AG04450 (cell line): ENCODE results near the gene RAD1. TPM values are rescaled to one million over a fixed set of nuclear protein-coding genes. Genes with fewer than 3 reads are reported as not detected.

ENCODE experiments used
- CTCF ChIA-PET: fragments of 300-600, 350-600 bp; formaldehyde crosslinking; extraction: SDS; loops from one replicate; lab custom pipeline; 2022; ENCODE audit warnings: antibody characterized with exemption, inconsistent platforms; lab: Charles Lee
- POLR2A ChIA-PET: fragments of 350-600 bp; formaldehyde crosslinking; extraction: SDS; loops from one replicate; lab custom pipeline; 2021; ENCODE audit warnings: antibody characterized with exemption, inconsistent platforms; lab: Yijun Ruan, JAX
- DNase-seq: peaks from one replicate; pipeline ENCODE4 v3.0.0-alpha.2; 2011; ENCODE audit warnings: low read depth, low spot score
- H3K27ac ChIP-seq: one replicate; pipeline ENCODE4 v1.5.1; 2012; ENCODE audit warnings: low read depth, low read length, control low read depth
- H3K27me3 ChIP-seq: one replicate; pipeline ENCODE4 v1.6.0; 2012; ENCODE audit warnings: low read length; ENCODE audit not compliant: control insufficient read depth, insufficient read depth
- H3K4me3 ChIP-seq: 2 replicates; pipeline ENCODE4 v1.5.1; 2011; ENCODE audit warnings: mild to moderate bottlenecking, low read depth, low read length, control low read depth
- H3K9me3 ChIP-seq: 2 replicates; pipeline ENCODE4 v1.5.1; 2012; ENCODE audit warnings: low read length; ENCODE audit not compliant: control insufficient read depth, insufficient read depth
- CTCF ChIP-seq: IDR thresholded peaks from 2 replicates; pipeline ENCODE4 v1.5.1; 2011; ENCODE audit warnings: low read depth, low read length, control low read depth, inconsistent platforms
- polyA plus RNA-seq: library from polyadenylated mRNA; depleted of rRNA; stranded (reverse); fragments of >200 nt; gene quantifications from 2 replicates; pipeline ENCODE4 v1.2.3, GENCODE V29; 2011

RAD1 gene
- polyA plus RNA-seq, 1 experiment: 40.9 TPM

DNA sequence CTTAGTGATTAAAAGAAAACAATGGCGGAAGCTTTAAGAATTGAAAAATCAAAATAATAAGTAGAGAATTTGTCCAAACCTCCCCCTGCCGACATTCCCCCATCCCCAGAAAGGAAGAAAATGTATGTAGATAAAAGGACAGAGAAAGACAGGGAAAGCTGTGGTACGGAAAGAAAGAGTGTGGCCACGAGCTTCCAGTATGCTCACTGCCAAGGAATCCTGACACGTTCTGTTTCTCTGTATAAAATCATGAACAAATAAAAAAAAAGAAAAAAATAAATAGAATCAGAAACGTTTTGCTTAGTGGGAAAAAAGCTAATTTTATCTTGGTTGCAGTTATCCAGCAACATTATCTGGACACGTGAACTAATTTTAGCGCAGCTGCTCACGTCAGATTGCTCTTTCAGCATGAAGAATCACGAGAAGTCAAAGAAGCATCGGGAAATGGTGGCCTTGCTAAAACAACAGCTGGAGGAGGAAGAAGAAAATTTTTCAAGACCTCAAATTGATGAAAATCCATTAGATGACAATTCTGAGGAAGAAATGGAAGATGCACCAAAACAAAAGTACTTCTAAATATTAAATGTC is 29.2 kb upstream of the RAD1 start:
- CTCF ChIA-PET: no interaction called here
- DNase-seq: no peak
- POLR2A ChIA-PET: no interaction called here

DNA sequence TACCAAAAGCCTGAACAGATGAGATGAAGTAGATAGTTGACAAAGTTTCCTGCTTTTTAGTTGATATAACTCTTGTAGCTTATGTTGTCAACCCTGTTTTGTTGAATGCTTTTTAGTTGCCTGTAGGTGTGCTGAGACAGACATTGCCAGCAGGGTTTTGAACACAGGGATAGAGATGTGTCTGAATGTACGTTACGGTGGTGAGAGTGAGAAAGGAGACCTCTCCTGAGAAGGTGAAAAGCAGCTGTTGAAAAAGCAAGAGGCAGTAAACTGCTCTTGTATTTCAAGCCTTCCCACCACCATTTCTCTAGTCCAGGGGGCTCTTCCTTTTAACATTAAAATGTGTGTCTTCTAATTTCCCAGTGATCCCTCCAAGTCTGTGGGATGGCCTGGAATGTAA is 28.7 kb upstream of the RAD1 start:
- no peaks in the 10 kb centered on the region for H3K27me3 ChIP-seq
- TF ChIP-seq CTCF: no peak
- POLR2A ChIA-PET: no interaction called here
- no peak overlapping the region for H3K27ac ChIP-seq
- CTCF ChIA-PET: no interaction called here
- DNase-seq: no peak
- H3K4me3 ChIP-seq: no peak overlapping the region
- no peaks in the 10 kb centered on the region for H3K9me3 ChIP-seq

More for the DNA sequence above, 29.2 kb upstream of the RAD1 start:
- Histone ChIP-seq H3K4me3 (no peak overlapping the region), H3K27me3 (no peaks in the 10 kb centered on the region), H3K9me3 (no peaks in the 10 kb centered on the region), H3K27ac (no peak overlapping the region)
- no peak for TF ChIP-seq CTCF

GRCh38 chr5:34941936-34942335 is 26.6 kb upstream of the RAD1 start:
- H3K4me3 ChIP-seq: no peak overlapping the region
- H3K9me3 ChIP-seq: no peaks in the 10 kb centered on the region
- POLR2A ChIA-PET: no interaction called here
- no peaks in the 10 kb centered on the region for H3K27me3 ChIP-seq
- H3K27ac ChIP-seq: no peak overlapping the region
- no peak for DNase-seq
- TF ChIP-seq CTCF: no peak
- CTCF ChIA-PET: interaction anchor here (1.9 kb wide), 1 partner anchor 17 kb away, joined by 5 read pairs; no protein-coding TSS in a partner anchor

DNA sequence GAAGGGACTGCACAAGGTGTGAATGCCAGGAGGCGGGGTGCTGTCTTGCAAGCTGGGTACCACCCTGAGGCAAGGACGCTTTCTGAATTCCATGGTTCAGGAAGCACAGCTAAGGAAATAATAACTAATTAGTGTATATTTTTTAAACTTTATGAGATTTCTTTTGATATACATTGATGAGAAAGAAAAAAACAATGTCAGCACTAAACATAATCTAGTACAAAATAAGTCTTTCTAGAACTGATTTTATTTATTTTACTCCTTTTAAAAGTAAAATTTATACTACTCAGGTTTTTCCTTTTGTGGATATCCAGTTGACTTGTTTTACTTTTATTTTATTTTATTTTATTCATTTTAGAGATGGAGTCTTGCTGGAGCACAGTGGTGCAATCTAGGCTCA is 17.6 kb upstream of the RAD1 start:
- ChIA-PET POLR2A (no interaction called here), CTCF (interaction anchor here (1.4 kb wide), 1 partner anchor 70 kb away, joined by 5 read pairs; no protein-coding TSS in a partner anchor)
- no peaks in the 10 kb centered on the region for H3K27me3 ChIP-seq
- H3K9me3 ChIP-seq: no peaks in the 10 kb centered on the region; the same call in 1 of the 2 replicates
- TF ChIP-seq CTCF: no peak
- no peak for DNase-seq
- no peak overlapping the region for H3K4me3 ChIP-seq
- H3K27ac ChIP-seq: no peak overlapping the region

- Histone ChIP-seq H3K9me3 (no peaks in the 10 kb centered on the region; the same call in 1 of the 2 replicates), H3K4me3 (peak overlapping the region; percentile 83), H3K27me3 (no peaks in the 10 kb centered on the region), H3K27ac (no peak overlapping the region)
- ChIA-PET CTCF (interaction anchor here (1.6 kb wide), 1 partner anchor 996 kb away, joined by 6 read pairs; no protein-coding TSS in a partner anchor), POLR2A (no interaction called here)
- no peak for DNase-seq
- TF ChIP-seq CTCF: no peak
Measured at GRCh38 chr5:34930870-34931269, 15.6 kb upstream of the RAD1 start.
